HepG2 (cell line): ENCODE results near the gene TCP11L1. TPM values are rescaled to one million over a fixed set of nuclear protein-coding genes. Genes with fewer than 3 reads are reported as not detected.

Source experiments
- FOXJ3 ChIP-seq: sonication (generic); formaldehyde crosslinking; IDR thresholded peaks from 2 replicates; pipeline ENCODE4 v1.4.0; 2020; ENCODE audit warnings: missing genetic modification reagents, mild to moderate bottlenecking, borderline replicate concordance
- HOXA5 ChIP-seq: sonication (generic); formaldehyde crosslinking; IDR thresholded peaks from 2 replicates; pipeline ENCODE4 v1.4.0; 2020; ENCODE audit warnings: missing genetic modification reagents
- ISL2 ChIP-seq: sonication (generic); formaldehyde crosslinking; IDR thresholded peaks from 2 replicates; pipeline ENCODE4 v1.5.0; 2020; ENCODE audit warnings: missing genetic modification reagents
- KIAA2018 ChIP-seq: sonication (generic); formaldehyde crosslinking; IDR thresholded peaks from 2 replicates; pipeline ENCODE4 v1.5.0; 2020; ENCODE audit warnings: mild to moderate bottlenecking, missing genetic modification reagents, borderline replicate concordance
- PBX2 ChIP-seq: IDR thresholded peaks from 2 replicates; pipeline ENCODE4 v1.6.1; 2016; ENCODE audit warnings: control low read depth
- RXRB ChIP-seq: IDR thresholded peaks from 2 replicates; pipeline ENCODE4 v1.6.1; 2016; ENCODE audit warnings: borderline replicate concordance, missing genetic modification reagents, missing compliant biosample characterization
- TGIF2 ChIP-seq: IDR thresholded peaks from 2 replicates; pipeline ENCODE4 v1.6.1; 2016; ENCODE audit warnings: control low read depth, missing compliant biosample characterization
- TOE1 ChIP-seq: sonication (generic); formaldehyde crosslinking; IDR thresholded peaks from 2 replicates; pipeline ENCODE4 v1.4.0; 2020; ENCODE audit warnings: mild to moderate bottlenecking, missing genetic modification reagents
- ZBTB4 ChIP-seq: sonication (generic); formaldehyde crosslinking; IDR thresholded peaks from 2 replicates; pipeline ENCODE4 v1.4.0; 2020; ENCODE audit warnings: missing genetic modification reagents, mild to moderate bottlenecking, borderline replicate concordance
- ZBTB42 ChIP-seq: sonication (generic); formaldehyde crosslinking; IDR thresholded peaks from 2 replicates; pipeline ENCODE4 v1.5.0; 2020; ENCODE audit warnings: mild to moderate bottlenecking, missing genetic modification reagents
- ZNF263 ChIP-seq: sonication (generic); formaldehyde crosslinking; IDR thresholded peaks from 2 replicates; pipeline ENCODE4 v1.4.0; 2020; ENCODE audit warnings: missing genetic modification reagents
- ZNF292 ChIP-seq: sonication (generic); formaldehyde crosslinking; IDR thresholded peaks from 2 replicates; pipeline ENCODE4 v1.8.1; 2022; ENCODE audit warnings: mild to moderate bottlenecking, low read depth, missing genetic modification reagents, borderline replicate concordance
- ZNF34 ChIP-seq: sonication (generic); formaldehyde crosslinking; IDR thresholded peaks from 2 replicates; pipeline ENCODE4 v1.4.0; 2020; ENCODE audit warnings: mild to moderate bottlenecking, missing genetic modification reagents, borderline replicate concordance
- ZNF784 ChIP-seq: sonication (generic); formaldehyde crosslinking; IDR thresholded peaks from 2 replicates; pipeline ENCODE4 v1.5.1; 2020; ENCODE audit warnings: missing genetic modification reagents, mild to moderate bottlenecking, borderline replicate concordance
- polyA plus RNA-seq, 8 experiments: library from polyadenylated mRNA; depleted of rRNA in 3 of 8; stranded (reverse) in 7 of 8; unstranded in 1 of 8; fragments of >200 nt; fragmentation: Illumina TruSeq in 4 of 8; extraction: Trizol in 4 of 8; gene quantifications; 2 replicates each; pipeline versions ENCODE4 v1.2.1 to v1.2.3, GENCODE V29; 2011 to 2016; ENCODE audit warnings: low read depth in 4 of 8, missing spikeins in 1 of 8, mixed read lengths in 1 of 8; ENCODE audit not compliant: insufficient read depth in 1 of 8
- total RNA-seq, 5 experiments: library from RNA; depleted of rRNA; stranded (reverse); fragments of >200 nt; fragmentation: Illumina TruSeq; extraction: Trizol; gene quantifications; 2 replicates each; pipeline ENCODE4 v1.2.3, GENCODE V29; 2016; ENCODE audit warnings: low read depth in 1 of 5

Gene TCP11L1
- total and polyA plus RNA-seq, 2 of the 13 experiments (the other 11 are each of a cell fraction or from before 2014, with no cell fraction given), result 7.9 to 10.1 TPM

GRCh38 chr11:33015621-33016551 is 23.5 kb upstream of the TCP11L1 start, which contains the start of gene DEPDC7 (continued):
- TF ChIP-seq ZNF784 (CRISPR knock-in tag), result no peak
- peak; percentile 51; the same call in 1 of the 2 replicates for TF ChIP-seq ISL2 (CRISPR knock-in tag)
- no peak for TF ChIP-seq KIAA2018
- peak; percentile 56; the same call in 1 of the 2 replicates for TF ChIP-seq TGIF2
- no peak for TF ChIP-seq PBX2
- no peak; the same call in 1 of the 2 replicates for TF ChIP-seq TOE1 (CRISPR knock-in tag)
- TF ChIP-seq ZNF34 (CRISPR knock-in tag), result peak; percentile 79; the same call in 1 of the 2 replicates
- TF ChIP-seq RXRB (CRISPR knock-in tag), result peak; percentile 60; the same call in 1 of the 2 replicates
- TF ChIP-seq ZNF263, result no peak
- TF ChIP-seq ZNF292 (CRISPR knock-in tag), result peak; percentile 70; the same call in 1 of the 2 replicates
- TF ChIP-seq FOXJ3, result peak; percentile 69; the same call in 1 of the 2 replicates
- TF ChIP-seq ZBTB4 (CRISPR knock-in tag), result no peak
- TF ChIP-seq HOXA5 (CRISPR knock-in tag), result peak; percentile 42
- TF ChIP-seq ZBTB42 (CRISPR knock-in tag), result 0 out of 2 replicates have a peak, but pooled peaks have one; percentile 71
